ENCODE measurements around the gene SLC25A41.
"Not testable (repeated sequence)": the region's sequence is repeated elsewhere in the genome, so short reads cannot be mapped to it uniquely, and the experiment has no call there.

Gene SLC25A41

GRCh38 chr19:6402837-6403608 is 30.5 kb downstream of the SLC25A41 start:
- no peak for DNase-seq

GRCh38 chr19:6402058-6402457 is 31.5 kb downstream of the SLC25A41 start:
- DNase-seq: no peak

GRCh38 chr19:6400062-6400944 is 33.3 kb downstream of the SLC25A41 start:
- DNase-seq: not testable (repeated sequence)

- no peak for DNase-seq
Observed at GRCh38 chr19:6396305-6396704, 37.3 kb downstream of the SLC25A41 start.

GRCh38 chr19:6394831-6395230 is 38.7 kb downstream of the SLC25A41 start:
- DNase-seq: no peak

- DNase-seq: no peak
Observed at GRCh38 chr19:6393983-6394412, 39.6 kb downstream of the SLC25A41 start.

GRCh38 chr19:6393074-6393982 is 40.2 kb downstream of the SLC25A41 start, which contains the start of gene GTF2F1:
Gene GTF2F1 (minus strand): TSS chr19:6393164. CDS start chr19:6392995, 169 bp downstream.
- DNase-seq: peak; percentile 97

GRCh38 chr19:6392221-6393073 is 41.1 kb downstream of the SLC25A41 start:
- DNase-seq: no peak

GRCh38 chr19:6387372-6387771 is 46.2 kb downstream of the SLC25A41 start:
- no peak for DNase-seq

- no peak for DNase-seq
Observed at GRCh38 chr19:6384381-6384780, 49.2 kb downstream of the SLC25A41 start.

GRCh38 chr19:6383188-6383587 is 50.4 kb downstream of the SLC25A41 start:
- DNase-seq: no peak

- no peak for DNase-seq
Observed at GRCh38 chr19:6381030-6381750, 52.4 kb downstream of the SLC25A41 start.

- DNase-seq: no peak
Observed at GRCh38 chr19:6379744-6380143, 53.8 kb downstream of the SLC25A41 start.

GRCh38 chr19:6378486-6378885 is 55.1 kb downstream of the SLC25A41 start:
- no peak for DNase-seq

- no peak for DNase-seq
Observed at GRCh38 chr19:6378041-6378440, 55.5 kb downstream of the SLC25A41 start.

- no peak for DNase-seq
Observed at GRCh38 chr19:6376512-6377190, 56.9 kb downstream of the SLC25A41 start.
